ENCODE data around the gene FCMR.

DNA sequence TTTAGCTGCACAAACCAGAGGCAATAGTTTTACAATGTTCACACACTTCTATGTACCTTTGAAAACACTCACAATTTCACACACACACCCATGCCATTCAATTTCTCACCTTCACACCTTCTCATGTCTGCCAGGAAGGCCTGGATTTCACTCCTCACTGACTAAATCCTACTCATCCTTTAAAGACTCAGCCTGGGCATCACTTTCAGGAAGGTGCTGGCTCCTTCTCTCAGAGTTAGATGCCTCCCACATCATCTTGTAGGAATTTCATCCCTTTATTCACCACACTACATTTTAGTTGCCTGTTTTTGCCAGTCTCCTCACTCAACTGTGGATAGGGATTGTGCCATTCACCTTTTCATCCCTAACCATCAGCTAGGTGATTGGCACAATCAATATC, 54.0 kb downstream of the FCMR start:
- TF ChIP-seq EZH2phosphoT487 (IDR thresholded peaks at IDR 0.05; ENCODE audit: insufficient read depth, low read depth) = no peak
- no peak for TF ChIP-seq EZH2 (IDR thresholded peaks at IDR 0.05; ENCODE audit: insufficient read depth, poor library complexity, severe bottlenecking)
